SK-N-SH (cell line): Measurements from ENCODE around the gene TNFRSF11A. TPM values are rescaled to one million over a fixed set of nuclear protein-coding genes. Genes with fewer than 3 reads are reported as not detected.

Experiments used
- CTCF ChIA-PET: fragments of 300-600, 350-600 bp; formaldehyde crosslinking; extraction: SDS; loops from one replicate; lab custom pipeline; 2021; lab: Yijun Ruan, JAX
- POLR2A ChIA-PET: fragments of 350-600 bp; sonication (Branson Sonifier 250); formaldehyde crosslinking; extraction: SDS; loops from one replicate; lab custom pipeline; 2020; ENCODE audit warnings: antibody characterized with exemption, inconsistent platforms; lab: Yijun Ruan, JAX
- DNase-seq: peaks from one replicate; pipeline ENCODE4 v3.0.0; 2012
- H2AFZ ChIP-seq: fragments of 200-600 bp; sonication (generic); 2 replicates; pipeline ENCODE4 v1.8.1; 2016; ENCODE audit warnings: antibody characterized with exemption, mild to moderate bottlenecking, low read depth
- H3F3A ChIP-seq: fragments of 200-600 bp; sonication (generic); replicated peaks from 2 replicates; pipeline ENCODE3; 2016; ENCODE audit warnings: antibody characterized with exemption, mild to moderate bottlenecking; ENCODE audit not compliant: insufficient read depth
- H3K27ac ChIP-seq, 2 experiments: fragments of 200-500 bp in 1 of 2; fragments of 200-600 bp in 1 of 2; sonication (Bioruptor generic) in 1 of 2; sonication (generic), shearing (Covaris generic) in 1 of 2; 2 replicates each; pipeline versions ENCODE4 v1.5.1 to v1.6.1; 2014 to 2016; ENCODE audit warnings: low read depth in 2 of 2, inconsistent platforms in 1 of 2, low read length in 1 of 2, mild to moderate bottlenecking in 1 of 2, mixed read lengths in 1 of 2
- H3K27me3 ChIP-seq: fragments of 200-600 bp; sonication (generic), shearing (Covaris generic); 2 replicates; pipeline ENCODE4 v1.6.1; 2016; ENCODE audit warnings: mixed run types; ENCODE audit not compliant: insufficient read depth
- H3K36me3 ChIP-seq, 2 experiments: fragments of 200-500 bp in 1 of 2; fragments of 200-600 bp in 1 of 2; sonication (Bioruptor generic) in 1 of 2; sonication (generic) in 1 of 2; replicated peaks in 1 of 2; 2 replicates each; pipeline versions ENCODE3 to v1.5.1; 2014 to 2016; ENCODE audit warnings: low read length in 1 of 2, mild to moderate bottlenecking in 1 of 2; ENCODE audit not compliant: insufficient read depth in 2 of 2, control insufficient read depth in 1 of 2
- H3K4me1 ChIP-seq, 2 experiments: fragments of 200-500 bp in 1 of 2; fragments of 200-600 bp in 1 of 2; sonication (Bioruptor generic) in 1 of 2; sonication (generic), shearing (Covaris generic) in 1 of 2; 2 replicates each; pipeline versions ENCODE4 v1.5.1 to v1.6.1; 2014 to 2016; ENCODE audit warnings: low read depth in 1 of 2, low read length in 1 of 2, mixed run types in 1 of 2; ENCODE audit not compliant: insufficient read depth in 2 of 2, control insufficient read depth in 1 of 2
- H3K4me2 ChIP-seq: fragments of 200-600 bp; sonication (generic), shearing (Covaris generic); 2 replicates; pipeline ENCODE4 v1.6.1; 2017; ENCODE audit warnings: mixed run types
- H3K4me3 ChIP-seq, 2 experiments: fragments of 200-500 bp in 1 of 2; fragments of 200-600 bp in 1 of 2; sonication (Bioruptor generic) in 1 of 2; sonication (generic), shearing (Covaris generic) in 1 of 2; 2 replicates each; pipeline versions ENCODE4 v1.5.1 to v1.8.1; 2014 to 2016; ENCODE audit warnings: low read depth in 2 of 2, inconsistent platforms in 1 of 2, low read length in 1 of 2, mild to moderate bottlenecking in 1 of 2, mixed read lengths in 1 of 2, moderate library complexity in 1 of 2
- H3K79me2 ChIP-seq: fragments of 200-600 bp; sonication (generic); 2 replicates; pipeline ENCODE4 v1.8.1; 2017; ENCODE audit warnings: mild to moderate bottlenecking; ENCODE audit not compliant: insufficient read depth
- H3K9ac ChIP-seq: fragments of 200-600 bp; sonication (generic); 2 replicates; pipeline ENCODE4 v1.6.1; 2017; ENCODE audit warnings: mixed run types
- H3K9me2 ChIP-seq: fragments of 200-600 bp; sonication (generic); 2 replicates; pipeline ENCODE4 v1.6.1; 2017; ENCODE audit warnings: mixed run types
- H3K9me3 ChIP-seq: fragments of 200-600 bp; sonication (generic); 2 replicates; pipeline ENCODE4 v1.6.1; 2017; ENCODE audit warnings: mixed run types, mild to moderate bottlenecking, moderate library complexity
- H4K20me1 ChIP-seq: fragments of 200-600 bp; sonication (generic); 2 replicates; pipeline ENCODE4 v1.6.1; 2017; ENCODE audit warnings: mild to moderate bottlenecking, mixed run types; ENCODE audit not compliant: insufficient read depth
- CHD2 ChIP-seq: fragments of 150-350 bp; IDR thresholded peaks from 2 replicates; pipeline ENCODE4 v1.6.1; 2018; ENCODE audit warnings: low read length; ENCODE audit not compliant: partially characterized antibody
- ELF1 ChIP-seq: IDR thresholded peaks from 2 replicates; pipeline ENCODE4 v1.4.0; 2012
- EZH2phosphoT487 ChIP-seq: fragments of 200-600 bp; sonication (generic); IDR thresholded peaks from 2 replicates; pipeline ENCODE4 v1.6.1; 2017; ENCODE audit warnings: low read depth, mixed run types, mild to moderate bottlenecking, antibody characterized with exemption, moderate library complexity, borderline replicate concordance
- FOXJ3 ChIP-seq: sonication (generic); formaldehyde crosslinking; IDR thresholded peaks from 2 replicates; pipeline ENCODE4 v1.5.1; 2020; ENCODE audit warnings: mild to moderate bottlenecking, missing genetic modification reagents
- FOXM1 ChIP-seq: IDR thresholded peaks from 2 replicates; pipeline ENCODE4 v1.4.0; 2012; ENCODE audit warnings: low read depth, mild to moderate bottlenecking
- IRF3 ChIP-seq: fragments of 150-350 bp; IDR thresholded peaks from 2 replicates; pipeline ENCODE4 v1.6.1; 2016; ENCODE audit warnings: mild to moderate bottlenecking, low read depth, low read length
- JUND ChIP-seq: IDR thresholded peaks from 2 replicates; pipeline ENCODE4 v1.4.0; 2012
- NFIC ChIP-seq: IDR thresholded peaks from 2 replicates; pipeline ENCODE4 v1.4.0; 2012; ENCODE audit warnings: borderline replicate concordance
- NRF1 ChIP-seq: IDR thresholded peaks from 2 replicates; pipeline ENCODE4 v1.6.1; 2012; ENCODE audit warnings: low read depth, mild to moderate bottlenecking, low read length
- POLR2AphosphoS5 ChIP-seq: IDR thresholded peaks from 2 replicates; pipeline ENCODE4 v1.6.1; 2012; ENCODE audit warnings: low read depth, low read length
- RFX5 ChIP-seq: IDR thresholded peaks from 2 replicates; pipeline ENCODE4 v1.6.1; 2012; ENCODE audit warnings: mild to moderate bottlenecking, improper control_type of control experiment, low read length
- RXRA ChIP-seq: IDR thresholded peaks from 2 replicates; pipeline ENCODE4 v1.4.0; 2012; ENCODE audit warnings: low read depth, mild to moderate bottlenecking, borderline replicate concordance
- SIN3A ChIP-seq: IDR thresholded peaks from 2 replicates; pipeline ENCODE4 v1.6.1; 2012; ENCODE audit warnings: low read depth, mild to moderate bottlenecking, low read length, moderate library complexity, borderline replicate concordance
- TEAD4 ChIP-seq: IDR thresholded peaks from 2 replicates; pipeline ENCODE4 v1.4.0; 2012; ENCODE audit warnings: mild to moderate bottlenecking, borderline replicate concordance; ENCODE audit not compliant: insufficient read depth
- USF1 ChIP-seq: IDR thresholded peaks from 2 replicates; pipeline ENCODE4 v1.4.0; 2012; ENCODE audit warnings: low read depth, borderline replicate concordance
- USF2 ChIP-seq: fragments of 150-350 bp; IDR thresholded peaks from 2 replicates; pipeline ENCODE4 v1.6.1; 2017; ENCODE audit warnings: antibody characterized with exemption, low read length, low read depth, borderline replicate concordance
- YY1 ChIP-seq: IDR thresholded peaks from 2 replicates; pipeline ENCODE4 v1.4.0; 2012; ENCODE audit warnings: low read depth, mild to moderate bottlenecking
- WGBS: methylation state at CpG from one replicate; pipeline ENCODE4 v1.1.6; 2017; ENCODE audit warnings: low lambda C conversion rate; 5-methylcytosine and 5-hydroxymethylcytosine counted together
- polyA plus RNA-seq, 3 experiments: library from polyadenylated mRNA; depleted of rRNA; stranded (reverse); fragments of >200 nt; gene quantifications; 2 replicates each; pipeline ENCODE4 v1.2.3, GENCODE V29; 2012
- TF ChIP-seq, protein P1 (sequence below): fragments of 200-600 bp; sonication (generic); IDR thresholded peaks from 2 replicates; pipeline ENCODE4 v1.6.1; 2017; ENCODE audit warnings: antibody characterized with exemption, mild to moderate bottlenecking, moderate library complexity

Gene TNFRSF11A
- polyA plus RNA-seq, 1 of the 3 experiments (the other 2 are of a cell fraction) = 5.1 TPM

DNA sequence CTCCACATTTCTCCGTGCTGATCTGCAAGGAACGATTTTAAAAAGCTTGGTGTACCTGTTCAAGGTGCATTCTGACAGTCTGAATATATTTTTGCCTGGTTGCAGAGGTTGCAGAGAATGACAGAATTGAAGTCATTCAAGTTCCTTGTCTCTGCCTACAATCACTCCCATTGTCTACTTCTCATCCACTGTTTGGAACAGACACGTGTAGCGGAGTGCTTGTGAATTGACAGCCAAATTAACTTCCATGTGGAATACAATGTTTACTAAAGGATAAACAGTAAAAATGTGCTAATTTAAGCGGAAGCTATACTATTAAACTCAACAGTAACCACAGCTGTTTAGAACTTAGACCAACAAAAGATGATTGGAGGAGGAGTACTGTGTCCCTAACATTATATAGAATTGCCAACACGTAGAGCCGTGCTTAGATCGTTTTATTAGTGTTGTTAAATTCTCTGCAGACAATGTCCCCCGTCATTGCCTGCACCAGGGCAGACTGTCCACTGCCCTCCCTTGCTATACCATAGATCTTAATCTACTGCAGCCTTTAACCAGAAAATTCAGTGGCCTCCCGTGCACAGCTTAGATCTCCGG, 110.4 kb downstream of the TNFRSF11A start:
- Histone ChIP-seq H4K20me1 (no peaks in the 10 kb centered on the region), H3F3A (no peaks in the 10 kb centered on the region), H3K4me2 (no peak overlapping the region), H3K4me3 (no peak overlapping the region), H3K27ac (no peak overlapping the region), H3K79me2 (no peaks in the 10 kb centered on the region), H3K27me3 (no peaks in the 10 kb centered on the region), H3K9me3 (no peaks in the 10 kb centered on the region), H3K4me1 (peaks cover 10 to 16% of the 10 kb centered on the region in 2 experiments; a peak in 2 of 4 replicates), H2AFZ (no peak overlapping the region), H3K9ac (no peak overlapping the region), H3K9me2 (no peaks in the 10 kb centered on the region), H3K36me3 (no peaks in the 10 kb centered on the region)
- ChIA-PET CTCF (interaction anchor here (0.6 to 4.8 kb wide), 5 partner anchors 10 to 1005 kb away, joined by 3 to 37 read pairs (median 3); partner anchors contain the start of gene PHLPP1), POLR2A (no interaction called here)
- WGBS = 79% methylated on average over 11 of the region's 11 CpGs
- TF ChIP-seq RXRA = no peak
- no peak for TF ChIP-seq IRF3
- no peak for TF ChIP-seq EZH2phosphoT487
- TF ChIP-seq JUND = no peak
- no peak for TF ChIP-seq USF2
- no peak for TF ChIP-seq USF1
- TF ChIP-seq, protein P1, sequence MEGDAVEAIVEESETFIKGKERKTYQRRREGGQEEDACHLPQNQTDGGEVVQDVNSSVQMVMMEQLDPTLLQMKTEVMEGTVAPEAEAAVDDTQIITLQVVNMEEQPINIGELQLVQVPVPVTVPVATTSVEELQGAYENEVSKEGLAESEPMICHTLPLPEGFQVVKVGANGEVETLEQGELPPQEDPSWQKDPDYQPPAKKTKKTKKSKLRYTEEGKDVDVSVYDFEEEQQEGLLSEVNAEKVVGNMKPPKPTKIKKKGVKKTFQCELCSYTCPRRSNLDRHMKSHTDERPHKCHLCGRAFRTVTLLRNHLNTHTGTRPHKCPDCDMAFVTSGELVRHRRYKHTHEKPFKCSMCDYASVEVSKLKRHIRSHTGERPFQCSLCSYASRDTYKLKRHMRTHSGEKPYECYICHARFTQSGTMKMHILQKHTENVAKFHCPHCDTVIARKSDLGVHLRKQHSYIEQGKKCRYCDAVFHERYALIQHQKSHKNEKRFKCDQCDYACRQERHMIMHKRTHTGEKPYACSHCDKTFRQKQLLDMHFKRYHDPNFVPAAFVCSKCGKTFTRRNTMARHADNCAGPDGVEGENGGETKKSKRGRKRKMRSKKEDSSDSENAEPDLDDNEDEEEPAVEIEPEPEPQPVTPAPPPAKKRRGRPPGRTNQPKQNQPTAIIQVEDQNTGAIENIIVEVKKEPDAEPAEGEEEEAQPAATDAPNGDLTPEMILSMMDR = no peak
- TF ChIP-seq CHD2 = no peak
- no peak for TF ChIP-seq TEAD4
- TF ChIP-seq RFX5 = no peak
- no peak for TF ChIP-seq NRF1
- TF ChIP-seq NFIC = no peak
- no peak for TF ChIP-seq YY1
- no peak for TF ChIP-seq POLR2AphosphoS5
- no peak for TF ChIP-seq ELF1
- TF ChIP-seq FOXJ3 (CRISPR knock-in tag) = no peak
- TF ChIP-seq FOXM1 = no peak
- TF ChIP-seq SIN3A = no peak
- DNase-seq = peak; percentile 16
